Smooth muscle cell (in vitro differentiated cells): ENCODE measurements around the gene TESK1. TPM values are rescaled to one million over a fixed set of nuclear protein-coding genes. Genes with fewer than 3 reads are reported as not detected.
"Not testable (repeated sequence)": the region's sequence is repeated elsewhere in the genome, so short reads cannot be mapped to it uniquely, and the experiment has no call there.

Source experiments
- DNase-seq: peaks from one replicate; lab custom pipeline; 2025; ENCODE audit not compliant: unreplicated experiment; lab: John Stamatoyannopoulos, UW
- H2AFZ ChIP-seq: fragments of 200-600 bp; sonication (generic); 2 replicates; pipeline ENCODE4 v1.6.0; 2016; ENCODE audit warnings: antibody characterized with exemption, low read depth, mild to moderate bottlenecking
- H3F3A ChIP-seq: fragments of 200-600 bp; sonication (generic); 2 replicates; pipeline ENCODE4 v1.6.0; 2017; ENCODE audit warnings: antibody characterized with exemption, low read depth
- H3K27ac ChIP-seq: fragments of 200-600 bp; sonication (generic); 2 replicates; pipeline ENCODE4 v1.5.1; 2016; ENCODE audit warnings: low read depth, mild to moderate bottlenecking
- H3K27me3 ChIP-seq: fragments of 200-600 bp; sonication (generic); 2 replicates; pipeline ENCODE4 v1.6.1; 2016; ENCODE audit warnings: low read depth, mild to moderate bottlenecking
- H3K36me3 ChIP-seq: fragments of 200-600 bp; sonication (generic); 2 replicates; pipeline ENCODE4 v1.5.1; 2016; ENCODE audit warnings: low read depth
- H3K4me1 ChIP-seq: fragments of 200-600 bp; sonication (generic); 2 replicates; pipeline ENCODE4 v1.5.1; 2016; ENCODE audit warnings: low read depth
- H3K4me2 ChIP-seq: fragments of 200-600 bp; sonication (generic); 2 replicates; pipeline ENCODE4 v1.6.0; 2016; ENCODE audit warnings: mild to moderate bottlenecking
- H3K4me3 ChIP-seq: fragments of 200-600 bp; sonication (generic); 2 replicates; pipeline ENCODE4 v1.5.1; 2016; ENCODE audit warnings: mild to moderate bottlenecking
- H3K79me2 ChIP-seq: fragments of 200-600 bp; sonication (generic); 2 replicates; pipeline ENCODE4 v1.6.0; 2016; ENCODE audit warnings: low read depth, mild to moderate bottlenecking
- H3K9ac ChIP-seq: fragments of 200-600 bp; sonication (generic); 2 replicates; pipeline ENCODE4 v1.6.0; 2016; ENCODE audit warnings: low read depth
- H3K9me3 ChIP-seq: fragments of 200-600 bp; sonication (generic); replicated peaks from 2 replicates; pipeline ENCODE4 v1.5.1; 2016; ENCODE audit warnings: low read depth
- H4K20me1 ChIP-seq: fragments of 200-600 bp; sonication (generic); 2 replicates; pipeline ENCODE4 v1.6.0; 2016; ENCODE audit warnings: low read depth
- WGBS: methylation state at CpG from one replicate; pipeline ENCODE4 v1.1.7; 2016; ENCODE audit warnings: low lambda C conversion rate; 5-methylcytosine and 5-hydroxymethylcytosine counted together
- polyA plus RNA-seq: library from polyadenylated mRNA; unstranded; fragments of >200 nt; fragmentation: Nextera tagmentation; extraction: Ambion mirVana; gene quantifications from 2 replicates; pipeline ENCODE4 v1.2.1, GENCODE V29; 2016
- total RNA-seq: library from RNA; depleted of rRNA; stranded (reverse); fragments of >200 nt; gene quantifications from 2 replicates; pipeline ENCODE4 v1.2.3, GENCODE V29; 2014
- TF ChIP-seq, protein P1 (sequence below): fragments of 200-600 bp; sonication (generic); IDR thresholded peaks from 2 replicates; pipeline ENCODE4 v1.5.1; 2017; ENCODE audit warnings: borderline replicate concordance, mild to moderate bottlenecking, antibody characterized with exemption; ENCODE audit not compliant: insufficient read depth, poor library complexity, severe bottlenecking

Gene TESK1
- total and polyA plus RNA-seq, 2 experiments from 2014 or later = 14.2 to 19.4 TPM

DNA sequence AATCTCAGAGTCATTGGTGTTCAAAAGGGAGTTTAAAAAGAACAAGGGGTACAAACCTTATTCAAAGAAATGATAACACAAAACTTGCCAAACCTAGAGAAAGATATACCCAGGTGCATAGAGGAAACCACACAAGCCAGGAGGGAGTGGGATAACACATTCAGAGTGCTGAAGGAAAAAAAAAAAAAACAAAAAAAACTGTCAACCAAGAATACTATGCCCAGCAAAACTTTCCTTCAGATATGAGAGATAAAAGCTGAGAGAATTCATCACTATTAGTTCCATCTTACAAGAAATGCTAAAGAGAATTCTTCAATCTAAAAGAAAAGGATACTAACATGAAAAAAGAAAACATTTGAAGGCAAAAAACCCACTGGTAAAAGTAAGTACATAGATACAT, 11.5 kb upstream of the TESK1 start:
- Histone ChIP-seq H3K9me3 (peaks cover 3% of the 10 kb centered on the region), H3K79me2 (no peaks in the 10 kb centered on the region), H3K36me3 (no peaks in the 10 kb centered on the region), H3K27ac (no peak overlapping the region), H3K9ac (no peak overlapping the region), H3K4me3 (no peak overlapping the region), H3K4me2 (no peak overlapping the region), H2AFZ (no peak overlapping the region), H3F3A (no peaks in the 10 kb centered on the region), H3K4me1 (no peaks in the 10 kb centered on the region), H4K20me1 (no peaks in the 10 kb centered on the region), H3K27me3 (no peaks in the 10 kb centered on the region)
- DNase-seq = no peak
- TF ChIP-seq, protein P1, sequence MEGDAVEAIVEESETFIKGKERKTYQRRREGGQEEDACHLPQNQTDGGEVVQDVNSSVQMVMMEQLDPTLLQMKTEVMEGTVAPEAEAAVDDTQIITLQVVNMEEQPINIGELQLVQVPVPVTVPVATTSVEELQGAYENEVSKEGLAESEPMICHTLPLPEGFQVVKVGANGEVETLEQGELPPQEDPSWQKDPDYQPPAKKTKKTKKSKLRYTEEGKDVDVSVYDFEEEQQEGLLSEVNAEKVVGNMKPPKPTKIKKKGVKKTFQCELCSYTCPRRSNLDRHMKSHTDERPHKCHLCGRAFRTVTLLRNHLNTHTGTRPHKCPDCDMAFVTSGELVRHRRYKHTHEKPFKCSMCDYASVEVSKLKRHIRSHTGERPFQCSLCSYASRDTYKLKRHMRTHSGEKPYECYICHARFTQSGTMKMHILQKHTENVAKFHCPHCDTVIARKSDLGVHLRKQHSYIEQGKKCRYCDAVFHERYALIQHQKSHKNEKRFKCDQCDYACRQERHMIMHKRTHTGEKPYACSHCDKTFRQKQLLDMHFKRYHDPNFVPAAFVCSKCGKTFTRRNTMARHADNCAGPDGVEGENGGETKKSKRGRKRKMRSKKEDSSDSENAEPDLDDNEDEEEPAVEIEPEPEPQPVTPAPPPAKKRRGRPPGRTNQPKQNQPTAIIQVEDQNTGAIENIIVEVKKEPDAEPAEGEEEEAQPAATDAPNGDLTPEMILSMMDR = no peak

DNA sequence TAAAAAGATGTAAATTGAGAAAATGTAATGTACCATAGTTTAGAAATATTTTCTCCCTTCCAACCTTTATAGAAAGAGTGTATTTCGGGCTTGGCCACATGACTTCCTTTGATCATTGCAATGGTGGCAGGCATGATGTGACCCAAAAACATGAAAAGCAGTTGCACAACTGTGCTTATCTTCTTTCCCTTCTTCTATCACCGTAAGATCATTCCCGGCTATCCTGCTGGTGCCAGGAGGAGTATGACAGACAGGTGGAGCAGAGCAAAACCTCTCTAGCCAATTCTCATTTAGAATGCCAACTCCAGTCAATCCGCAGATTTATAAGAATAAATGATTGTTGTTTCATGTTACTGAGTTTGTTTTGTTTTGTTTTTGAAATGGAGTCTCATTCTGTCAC, 10.6 kb upstream of the TESK1 start:
- no peak overlapping the region for H3K4me2 ChIP-seq
- H3K9ac ChIP-seq = no peak overlapping the region
- WGBS = 91% methylated on average over 4 of the region's 4 CpGs
- H3K4me3 ChIP-seq = no peak overlapping the region
- no peaks in the 10 kb centered on the region for H4K20me1 ChIP-seq
- peaks cover 3% of the 10 kb centered on the region for H3K9me3 ChIP-seq
- H3K4me1 ChIP-seq = no peaks in the 10 kb centered on the region
- no peaks in the 10 kb centered on the region for H3K27me3 ChIP-seq
- no peaks in the 10 kb centered on the region for H3K36me3 ChIP-seq
- H3F3A ChIP-seq = no peaks in the 10 kb centered on the region
- TF ChIP-seq, protein P1 = no peak
- no peaks in the 10 kb centered on the region for H3K79me2 ChIP-seq
- H3K27ac ChIP-seq = no peak overlapping the region
- H2AFZ ChIP-seq = no peak overlapping the region
- no peak for DNase-seq

DNA sequence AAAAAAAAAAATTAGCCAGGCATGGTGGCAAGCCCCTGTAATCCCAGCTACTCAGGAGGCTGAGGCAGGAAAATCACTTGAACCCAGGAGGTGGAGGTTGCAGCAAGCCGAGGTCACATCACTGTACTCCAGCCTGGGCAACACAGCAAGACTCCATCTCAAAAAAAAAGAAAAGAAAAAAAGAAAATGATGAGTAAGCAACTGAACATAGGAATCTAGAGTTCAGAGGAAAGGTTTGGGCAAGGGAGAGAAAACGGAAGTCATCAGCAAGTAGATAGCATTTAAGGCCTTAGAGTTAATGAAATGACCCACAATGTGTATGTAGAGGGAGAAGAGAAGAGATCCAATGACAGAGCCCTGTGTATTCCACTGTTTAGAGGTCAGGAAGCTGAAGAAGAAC, 8.2 kb upstream of the TESK1 start:
- H3K27me3 ChIP-seq, H3K4me3 ChIP-seq, H3K79me2 ChIP-seq, H3K27ac ChIP-seq, H2AFZ ChIP-seq, H3K9me3 ChIP-seq, H3K4me1 ChIP-seq, DNase-seq, H4K20me1 ChIP-seq, H3K4me2 ChIP-seq, H3K36me3 ChIP-seq, H3K9ac ChIP-seq, H3F3A ChIP-seq: not testable (repeated sequence)
- 91% methylated on average over 2 of the region's 2 CpGs for WGBS

DNA sequence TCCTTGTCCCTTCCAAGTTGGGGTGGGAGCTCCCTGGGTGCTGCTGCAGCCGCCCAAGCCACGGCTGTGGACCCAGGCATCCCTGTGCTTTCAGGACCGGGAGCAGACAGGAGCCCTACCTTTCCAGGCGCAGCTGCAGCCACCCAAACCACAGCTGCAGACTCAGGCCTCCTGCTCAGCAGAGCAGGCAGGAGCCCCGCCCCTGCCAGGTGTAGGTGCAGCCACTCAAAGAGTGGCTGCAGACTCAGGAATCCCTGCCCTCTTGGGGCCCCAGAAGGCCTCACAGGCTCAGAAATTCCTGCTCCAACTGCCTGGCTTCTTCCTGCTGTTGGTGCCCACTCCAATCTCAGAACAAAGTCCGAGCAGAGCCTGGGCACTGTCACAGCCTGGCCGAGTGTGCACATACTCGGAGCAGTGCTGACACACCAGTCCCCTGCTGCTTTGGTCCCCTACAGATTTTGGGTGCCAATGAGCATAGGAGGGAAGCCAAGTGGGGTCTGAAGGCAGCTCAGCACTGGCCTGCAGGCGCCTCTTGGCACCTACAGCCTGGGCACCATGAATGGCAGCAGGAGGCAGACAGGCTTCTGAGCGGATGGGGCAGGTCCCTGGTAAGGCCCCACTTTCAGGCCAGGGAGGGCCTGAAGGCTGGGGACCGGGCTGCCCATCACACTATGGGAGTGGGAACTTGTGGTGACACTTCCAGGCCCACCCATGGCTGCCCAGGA, 6.0 kb upstream of the TESK1 start:
- Histone ChIP-seq H2AFZ (no peak overlapping the region), H3K9me3 (no peaks in the 10 kb centered on the region), H3K4me1 (peaks cover 3% of the 10 kb centered on the region), H3K4me2 (no peak overlapping the region), H3F3A (peaks cover 12% of the 10 kb centered on the region), H3K36me3 (no peaks in the 10 kb centered on the region), H3K27ac (no peak overlapping the region), H3K79me2 (no peaks in the 10 kb centered on the region), H4K20me1 (no peaks in the 10 kb centered on the region), H3K27me3 (no peaks in the 10 kb centered on the region), H3K4me3 (no peak overlapping the region), H3K9ac (no peak overlapping the region)
- no peak for DNase-seq
- TF ChIP-seq, protein P1 = no peak
- WGBS = 93% methylated on average over 11 of the region's 11 CpGs
